PC-9 (cell line): ENCODE data around the gene ERBB4. TPM values are rescaled to one million over a fixed set of nuclear protein-coding genes. Genes with fewer than 3 reads are reported as not detected.

Experiments used
- BruUV-seq: library from RNA; stranded (reverse); fragments of 400-500 nt; replicated peaks from 2 replicates; lab custom pipeline; 2021; lab: Mats Ljungman, UMichigan
- CTCF ChIA-PET: fragments of 300-600 bp; sonication (Branson Sonifier 250); formaldehyde crosslinking; loops from one replicate; lab custom pipeline; 2022; ENCODE audit warnings: antibody characterized with exemption; lab: Charles Lee
- POLR2A ChIA-PET: fragments of 300-600 bp; sonication (Branson Sonifier 250); formaldehyde crosslinking; loops from one replicate; lab custom pipeline; 2022; ENCODE audit warnings: antibody characterized with exemption; ENCODE audit not compliant: unreplicated experiment; lab: Charles Lee
- DNase-seq, 2 experiments: peaks; one replicate each; pipeline versions ENCODE4 v3.0.0 to v3.0.0-alpha.2; 2015 to 2022; ENCODE audit warnings: mixed read lengths in 1 of 2
- H2AFZ ChIP-seq: fragments of 200-600 bp; sonication (generic); 2 replicates; pipeline ENCODE4 v1.8.1; 2017; ENCODE audit warnings: antibody characterized with exemption
- H3F3A ChIP-seq: fragments of 200-600 bp; sonication (generic); 2 replicates; pipeline ENCODE4 v1.8.1; 2017; ENCODE audit warnings: antibody characterized with exemption, mild to moderate bottlenecking, low read depth; ENCODE audit not compliant: insufficient read depth
- H3K27ac ChIP-seq: fragments of 200-600 bp; sonication (generic); 2 replicates; pipeline ENCODE4 v1.6.1; 2016; ENCODE audit warnings: mixed run types
- H3K27me3 ChIP-seq: fragments of 200-600 bp; sonication (generic); 2 replicates; pipeline ENCODE4 v1.6.1; 2016; ENCODE audit warnings: low read depth, mixed run types; ENCODE audit not compliant: insufficient read depth
- H3K36me3 ChIP-seq: fragments of 200-600 bp; sonication (generic); 2 replicates; pipeline ENCODE4 v1.6.1; 2016; ENCODE audit warnings: low read depth, mixed run types
- H3K4me1 ChIP-seq: fragments of 200-600 bp; sonication (generic); replicated peaks from 2 replicates; pipeline ENCODE4 v1.6.1; 2016; ENCODE audit warnings: mixed run types; ENCODE audit not compliant: insufficient read depth
- H3K4me2 ChIP-seq: fragments of 200-600 bp; sonication (generic); 2 replicates; pipeline ENCODE4 v1.6.1; 2017; ENCODE audit warnings: mixed run types
- H3K4me3 ChIP-seq: fragments of 200-600 bp; sonication (generic); 2 replicates; pipeline ENCODE4 v1.6.1; 2016; ENCODE audit warnings: mixed run types
- H3K79me2 ChIP-seq: fragments of 200-600 bp; sonication (generic); 2 replicates; pipeline ENCODE4 v1.6.1; 2017; ENCODE audit warnings: low read depth, mixed run types
- H3K9me2 ChIP-seq: fragments of 200-600 bp; sonication (generic); 2 replicates; pipeline ENCODE4 v1.8.1; 2017; ENCODE audit warnings: mild to moderate bottlenecking; ENCODE audit not compliant: insufficient read depth
- H3K9me3 ChIP-seq: fragments of 200-600 bp; sonication (generic); 2 replicates; pipeline ENCODE4 v1.8.1; 2016; ENCODE audit warnings: low read depth; ENCODE audit not compliant: insufficient read depth
- H4K20me1 ChIP-seq: fragments of 200-600 bp; sonication (generic); 2 replicates; pipeline ENCODE4 v1.8.1; 2017; ENCODE audit not compliant: insufficient read depth
- EZH2 ChIP-seq: fragments of 200-600 bp; sonication (generic); IDR thresholded peaks from 2 replicates; pipeline ENCODE4 v1.8.0; 2017; ENCODE audit warnings: antibody characterized with exemption, low read depth
- intact Hi-C: fragments of 100-400 bp; cut with micrococcal nuclease; formaldehyde crosslinking; loops from one replicate; pipeline ENCODE4 v1.10.0; 2022; ENCODE audit not compliant: unreplicated experiment
- total RNA-seq: library from RNA; stranded (reverse); gene quantifications from 2 replicates; pipeline ENCODE4 v1.2.3, GENCODE V29; 2021
- TF ChIP-seq, protein P1 (sequence below): fragments of 200-600 bp; sonication (generic); conservative IDR thresholded peaks from 2 replicates; pipeline ENCODE4 v1.6.1; 2017; ENCODE audit warnings: mixed run types, antibody characterized with exemption, mild to moderate bottlenecking, moderate library complexity

Gene ERBB4
- total RNA-seq, 1 experiment from 2014 or later: not detected

DNA sequence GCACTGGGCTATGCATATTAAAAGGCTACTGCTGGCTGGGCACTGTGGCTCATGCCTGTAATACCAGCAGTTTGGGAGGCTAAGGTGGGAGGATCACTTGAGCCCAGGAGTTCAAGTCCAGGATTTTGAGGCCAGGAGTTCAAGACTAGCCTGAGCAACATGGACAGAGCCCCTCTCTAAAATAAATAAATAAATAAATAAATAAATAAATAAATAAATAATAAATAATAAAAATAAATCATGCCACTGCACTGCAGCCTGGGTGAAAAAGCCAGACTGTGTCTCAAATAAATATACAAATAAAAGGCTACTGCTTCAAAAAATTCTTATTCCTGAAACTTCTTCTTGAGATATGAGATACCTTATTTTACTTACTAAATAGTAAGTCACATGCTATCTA is 439.6 kb downstream of the ERBB4 start:
- BruUV-seq: no TSS peak
- ChIA-PET CTCF (no interaction called here), POLR2A (no interaction called here)
- Histone ChIP-seq H4K20me1 (no peaks in the 10 kb centered on the region), H2AFZ (no peak overlapping the region), H3K27me3 (no peaks in the 10 kb centered on the region), H3K36me3 (no peaks in the 10 kb centered on the region), H3K9me3 (no peaks in the 10 kb centered on the region), H3K4me1 (no peaks in the 10 kb centered on the region), H3K79me2 (no peaks in the 10 kb centered on the region), H3K4me2 (no peak overlapping the region), H3F3A (no peaks in the 10 kb centered on the region), H3K27ac (no peak overlapping the region), H3K4me3 (no peak overlapping the region), H3K9me2 (no peaks in the 10 kb centered on the region)
- no peak for DNase-seq
- intact Hi-C loops: no loop called here
- TF ChIP-seq, protein P1, sequence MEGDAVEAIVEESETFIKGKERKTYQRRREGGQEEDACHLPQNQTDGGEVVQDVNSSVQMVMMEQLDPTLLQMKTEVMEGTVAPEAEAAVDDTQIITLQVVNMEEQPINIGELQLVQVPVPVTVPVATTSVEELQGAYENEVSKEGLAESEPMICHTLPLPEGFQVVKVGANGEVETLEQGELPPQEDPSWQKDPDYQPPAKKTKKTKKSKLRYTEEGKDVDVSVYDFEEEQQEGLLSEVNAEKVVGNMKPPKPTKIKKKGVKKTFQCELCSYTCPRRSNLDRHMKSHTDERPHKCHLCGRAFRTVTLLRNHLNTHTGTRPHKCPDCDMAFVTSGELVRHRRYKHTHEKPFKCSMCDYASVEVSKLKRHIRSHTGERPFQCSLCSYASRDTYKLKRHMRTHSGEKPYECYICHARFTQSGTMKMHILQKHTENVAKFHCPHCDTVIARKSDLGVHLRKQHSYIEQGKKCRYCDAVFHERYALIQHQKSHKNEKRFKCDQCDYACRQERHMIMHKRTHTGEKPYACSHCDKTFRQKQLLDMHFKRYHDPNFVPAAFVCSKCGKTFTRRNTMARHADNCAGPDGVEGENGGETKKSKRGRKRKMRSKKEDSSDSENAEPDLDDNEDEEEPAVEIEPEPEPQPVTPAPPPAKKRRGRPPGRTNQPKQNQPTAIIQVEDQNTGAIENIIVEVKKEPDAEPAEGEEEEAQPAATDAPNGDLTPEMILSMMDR: no peak

DNA sequence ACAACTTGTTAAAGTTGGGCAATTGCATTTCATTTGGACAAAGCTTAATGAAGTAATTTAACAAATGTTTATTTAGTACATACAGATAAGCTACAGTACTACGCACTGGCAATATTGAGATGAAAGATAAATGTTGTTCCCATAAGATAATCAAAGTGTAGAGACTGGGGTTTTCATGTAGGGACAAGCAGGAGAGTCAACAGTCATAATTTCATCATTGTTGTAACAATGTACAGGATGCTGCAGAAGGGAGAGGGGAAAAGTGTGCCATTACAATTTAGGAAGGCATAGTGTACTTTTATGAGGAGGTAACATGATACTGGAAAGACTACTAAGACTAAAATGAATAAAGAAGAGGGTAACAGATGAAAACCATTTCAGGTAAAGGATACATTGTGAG is 441.6 kb downstream of the ERBB4 start:
- H3K9me2 ChIP-seq: no peaks in the 10 kb centered on the region
- BruUV-seq: no TSS peak
- H3K36me3 ChIP-seq: no peaks in the 10 kb centered on the region
- no peak overlapping the region for H3K27ac ChIP-seq
- no peaks in the 10 kb centered on the region for H3K79me2 ChIP-seq
- H3K4me2 ChIP-seq: no peak overlapping the region
- no peak overlapping the region for H2AFZ ChIP-seq
- TF ChIP-seq EZH2: no peak
- TF ChIP-seq, protein P1: no peak
- no peaks in the 10 kb centered on the region for H3K9me3 ChIP-seq
- ChIA-PET POLR2A (no interaction called here), CTCF (no interaction called here)
- H3F3A ChIP-seq: no peaks in the 10 kb centered on the region
- H3K4me3 ChIP-seq: no peak overlapping the region
- no peaks in the 10 kb centered on the region for H3K4me1 ChIP-seq
- no peaks in the 10 kb centered on the region for H4K20me1 ChIP-seq
- H3K27me3 ChIP-seq: no peaks in the 10 kb centered on the region
- no peak for DNase-seq
- intact Hi-C loops: no loop called here

DNA sequence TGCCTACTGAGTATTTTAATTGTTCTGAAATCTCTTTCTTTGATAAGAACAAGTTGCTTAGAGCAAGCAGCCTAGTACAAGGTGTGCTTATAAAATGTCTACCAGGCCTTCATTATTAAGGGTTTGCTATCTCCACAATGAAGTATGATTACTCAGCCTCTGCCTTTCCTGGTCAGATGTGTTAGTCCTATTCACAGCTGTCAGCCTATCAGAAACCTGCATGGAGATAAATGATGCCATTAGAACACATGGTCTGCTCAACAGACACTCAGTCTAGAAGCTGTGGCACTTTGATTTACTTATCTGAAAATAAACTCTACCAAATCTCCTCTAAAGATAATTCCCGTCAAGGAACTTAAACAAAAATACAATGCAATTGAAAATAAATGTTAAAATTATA is 448.7 kb downstream of the ERBB4 start:
- H3K9me3 ChIP-seq: no peaks in the 10 kb centered on the region
- no peaks in the 10 kb centered on the region for H3K27me3 ChIP-seq
- intact Hi-C loops: no loop called here
- H3K27ac ChIP-seq: no peak overlapping the region
- H3K9me2 ChIP-seq: no peaks in the 10 kb centered on the region
- no peak overlapping the region for H3K4me2 ChIP-seq
- TF ChIP-seq, protein P1: no peak
- no peak for TF ChIP-seq EZH2
- H4K20me1 ChIP-seq: no peaks in the 10 kb centered on the region
- POLR2A ChIA-PET: no interaction called here
- DNase-seq: no peak
- CTCF ChIA-PET: no interaction called here
- no peaks in the 10 kb centered on the region for H3K36me3 ChIP-seq
- H3K4me1 ChIP-seq: no peaks in the 10 kb centered on the region
- H2AFZ ChIP-seq: no peak overlapping the region
- H3F3A ChIP-seq: no peaks in the 10 kb centered on the region
- H3K4me3 ChIP-seq: no peak overlapping the region
- BruUV-seq: no TSS peak
- no peaks in the 10 kb centered on the region for H3K79me2 ChIP-seq
